Astrocyte of the spinal cord (primary cell): ENCODE results near the gene ADIPOR1.
"Not testable (repeated sequence)": the region's sequence is repeated elsewhere in the genome, so short reads cannot be mapped to it uniquely, and the experiment has no call there.

Source experiments
- DNase-seq: peaks from one replicate; pipeline ENCODE4 v3.0.0; 2011; ENCODE audit warnings: low read depth, low spot score
- H3K4me3 ChIP-seq: 2 replicates; pipeline ENCODE4 v1.5.1; 2011; ENCODE audit warnings: low read depth, mild to moderate bottlenecking, low read length, moderate library complexity
- in situ Hi-C: cut with HindIII; loops from 2 replicates; pipeline ENCODE4 v1.10.0; 2017; ENCODE audit warnings: low sequenced_read_pairs
- TF ChIP-seq, protein P1 (sequence below): IDR thresholded peaks from 2 replicates; pipeline ENCODE4 v1.5.1; 2012; ENCODE audit warnings: low read depth, mild to moderate bottlenecking, low read length, inconsistent platforms

The ADIPOR1 gene

GRCh38 chr1:202998836-202999750, 41.0 kb upstream of the ADIPOR1 start:
- DNase-seq = peak; percentile 63
- H3K4me3 ChIP-seq = no peak overlapping the region
- TF ChIP-seq, protein P1, sequence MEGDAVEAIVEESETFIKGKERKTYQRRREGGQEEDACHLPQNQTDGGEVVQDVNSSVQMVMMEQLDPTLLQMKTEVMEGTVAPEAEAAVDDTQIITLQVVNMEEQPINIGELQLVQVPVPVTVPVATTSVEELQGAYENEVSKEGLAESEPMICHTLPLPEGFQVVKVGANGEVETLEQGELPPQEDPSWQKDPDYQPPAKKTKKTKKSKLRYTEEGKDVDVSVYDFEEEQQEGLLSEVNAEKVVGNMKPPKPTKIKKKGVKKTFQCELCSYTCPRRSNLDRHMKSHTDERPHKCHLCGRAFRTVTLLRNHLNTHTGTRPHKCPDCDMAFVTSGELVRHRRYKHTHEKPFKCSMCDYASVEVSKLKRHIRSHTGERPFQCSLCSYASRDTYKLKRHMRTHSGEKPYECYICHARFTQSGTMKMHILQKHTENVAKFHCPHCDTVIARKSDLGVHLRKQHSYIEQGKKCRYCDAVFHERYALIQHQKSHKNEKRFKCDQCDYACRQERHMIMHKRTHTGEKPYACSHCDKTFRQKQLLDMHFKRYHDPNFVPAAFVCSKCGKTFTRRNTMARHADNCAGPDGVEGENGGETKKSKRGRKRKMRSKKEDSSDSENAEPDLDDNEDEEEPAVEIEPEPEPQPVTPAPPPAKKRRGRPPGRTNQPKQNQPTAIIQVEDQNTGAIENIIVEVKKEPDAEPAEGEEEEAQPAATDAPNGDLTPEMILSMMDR = peak; percentile 73
- in situ Hi-C loops = no loop called here

GRCh38 chr1:202994756-202995155, 36.6 kb upstream of the ADIPOR1 start:
- no peak overlapping the region for H3K4me3 ChIP-seq
- DNase-seq = no peak
- TF ChIP-seq, protein P1 = no peak
- in situ Hi-C loops = no loop called here

GRCh38 chr1:202991112-202991511, 33.0 kb upstream of the ADIPOR1 start:
- no peak overlapping the region for H3K4me3 ChIP-seq
- TF ChIP-seq, protein P1 = no peak
- no peak for DNase-seq
- in situ Hi-C loops = no loop called here

DNA sequence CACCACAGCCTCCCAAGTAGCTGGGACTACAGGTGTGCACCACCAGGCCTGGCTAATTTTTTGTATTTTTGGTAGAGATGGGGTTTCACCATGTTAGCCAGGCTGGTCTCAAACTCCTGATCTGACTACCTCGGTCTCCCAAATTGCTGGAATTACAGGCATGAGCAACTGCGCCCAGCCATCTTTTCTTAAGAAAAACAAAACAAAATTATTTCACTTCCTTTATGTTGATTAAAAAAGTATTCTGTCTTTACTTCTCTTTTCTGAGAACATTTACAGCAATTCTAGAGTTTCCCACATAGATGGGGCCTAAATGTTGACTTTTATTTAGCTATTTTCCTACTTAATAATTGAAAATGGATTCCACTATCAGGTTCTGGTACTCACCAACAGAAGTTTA, 31.8 kb upstream of the ADIPOR1 start:
- TF ChIP-seq, protein P1 = no peak
- no peak overlapping the region for H3K4me3 ChIP-seq
- DNase-seq = no peak
- in situ Hi-C loops = no loop called here

DNA sequence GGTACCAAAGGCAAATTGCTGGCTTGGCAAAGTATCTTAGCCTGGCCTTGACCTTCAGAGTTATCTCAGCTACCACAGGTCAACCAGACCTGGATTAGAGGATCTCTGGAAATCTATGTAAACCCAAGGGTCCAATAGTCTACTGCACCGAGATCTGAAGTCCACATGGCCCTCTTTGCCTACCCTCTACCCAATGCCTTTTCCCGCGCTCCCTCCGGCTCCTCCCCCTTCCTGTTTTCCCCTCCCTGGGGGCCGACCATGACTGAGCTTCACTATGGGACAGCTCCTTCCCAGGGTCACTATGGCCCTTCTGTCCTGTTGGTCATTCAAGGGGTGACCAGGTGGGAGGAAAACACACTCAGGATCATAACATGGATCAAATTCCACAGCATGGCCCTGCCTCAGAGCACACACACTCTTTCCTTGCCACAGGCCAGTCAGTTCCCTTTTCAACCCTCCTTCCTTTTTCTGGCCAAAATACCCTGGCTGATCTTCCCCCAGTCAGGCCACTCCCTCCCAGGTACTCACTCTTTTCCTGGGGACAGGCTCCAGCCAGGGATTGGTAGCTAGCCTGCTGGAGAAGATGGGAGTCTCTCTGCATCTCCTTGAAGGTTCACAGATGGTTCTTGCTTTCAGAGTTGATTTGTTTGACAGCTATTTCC, 29.9 kb upstream of the ADIPOR1 start:
- no peak for DNase-seq
- TF ChIP-seq, protein P1 = no peak
- in situ Hi-C loops = no loop called here
- no peak overlapping the region for H3K4me3 ChIP-seq

DNA sequence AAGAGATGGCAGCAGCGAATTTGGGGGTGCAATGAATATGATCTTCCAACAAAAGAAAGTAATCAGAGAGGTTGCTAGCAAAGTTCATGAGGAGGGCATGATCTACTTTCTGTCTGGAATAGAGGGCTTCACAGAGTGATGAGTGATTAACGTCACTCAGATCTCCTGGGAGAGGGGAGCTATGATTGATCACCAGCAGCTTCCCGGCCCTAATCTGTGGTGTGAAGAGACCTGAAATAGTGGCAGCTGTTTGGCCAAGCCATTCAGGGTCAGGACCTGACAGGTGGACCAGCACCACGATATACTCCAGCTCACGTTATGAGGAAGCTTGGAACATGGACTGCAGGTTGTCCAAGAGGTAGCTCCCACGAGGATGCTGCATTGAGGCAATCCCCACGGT, 29.1 kb upstream of the ADIPOR1 start:
- TF ChIP-seq, protein P1 = no peak
- H3K4me3 ChIP-seq = no peak overlapping the region
- in situ Hi-C loops = no loop called here
- no peak for DNase-seq

DNA sequence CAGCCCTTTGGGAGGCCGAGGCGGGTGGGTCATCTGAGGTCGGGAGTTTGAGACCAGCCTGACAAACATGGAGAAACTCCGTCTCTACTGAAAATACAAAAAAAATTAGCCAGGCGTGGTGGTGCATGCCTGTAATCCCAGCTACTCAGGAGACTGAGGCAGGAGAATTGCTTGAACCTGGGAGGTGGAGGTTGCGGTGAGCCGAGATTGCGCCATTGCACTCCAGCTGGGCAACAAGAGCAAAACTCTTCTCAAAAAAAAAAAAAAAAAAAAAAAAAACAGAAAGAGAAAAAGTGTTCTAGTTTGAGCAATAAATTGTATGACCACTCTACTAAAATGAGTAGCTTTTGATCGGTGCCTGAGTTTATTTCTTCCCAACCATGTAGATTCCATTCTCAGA, 28.0 kb upstream of the ADIPOR1 start:
- DNase-seq, in situ Hi-C loops, H3K4me3 ChIP-seq: not testable (repeated sequence)
